Spleen (tissue), 7 donors: Measurements from ENCODE around the gene FIBP.

Experiments used
- POLR2A ChIP-seq, 3 donors: fragments of 450-650 bp; IDR thresholded peaks; one replicate each; pipeline ENCODE4 v1.5.1; 2017; ENCODE audit warnings: antibody characterized with exemption in 3 of 3, mild to moderate bottlenecking in 1 of 3
- TF ChIP-seq, protein P1 (sequence below), 11 experiments: fragments of 200-600 bp in 7 of 11; fragments of 450-650 bp in 4 of 11; sonication (generic) in 4 of 11; IDR thresholded peaks in 8 of 11; conservative IDR thresholded peaks in 3 of 11; 1 replicate in 7 of 11; 2 replicates in 4 of 11; pipeline versions ENCODE4 v1.4.0 to v1.8.0; 2016 to 2021; ENCODE audit warnings: antibody characterized with exemption in 11 of 11, inconsistent platforms in 4 of 11, mild to moderate bottlenecking in 1 of 11
- donor health status: DM: no; HTN: no; CAD: no; lungs with moderate emphysema.
- donor health status: DM: no; HTN: no; CAD: no.
- donor health status: DM: no; HTN: no; CAD: no.

DNA sequence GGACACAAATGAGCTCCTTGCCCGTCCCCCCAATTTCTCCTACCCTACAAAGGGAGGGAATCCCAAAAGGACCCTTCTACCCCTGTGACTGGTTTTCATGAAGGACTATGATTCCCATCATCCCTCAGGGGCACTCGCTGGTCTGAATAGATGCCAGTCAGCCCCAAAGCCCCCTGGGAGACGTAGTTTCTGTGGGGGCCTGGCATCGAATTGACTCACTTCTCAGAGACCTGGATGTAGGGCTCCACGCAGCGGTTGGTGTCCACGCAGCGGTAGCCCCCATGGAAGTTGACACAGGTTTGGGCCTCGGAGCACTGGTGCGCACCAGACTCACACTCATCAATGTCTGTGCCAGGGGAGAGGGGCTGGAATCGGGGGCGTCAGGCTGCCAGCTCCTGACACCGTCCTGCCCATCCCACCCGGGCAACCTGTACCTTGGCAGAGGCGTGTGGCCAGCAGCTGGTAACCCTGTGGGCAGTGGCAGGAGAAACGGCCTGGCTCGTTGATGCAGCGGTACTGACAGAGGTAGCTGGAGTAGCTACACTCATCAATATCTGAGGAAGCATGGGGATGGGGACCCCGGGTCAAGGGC lies 20.1 kb downstream of the FIBP start:
- TF ChIP-seq, protein P1, sequence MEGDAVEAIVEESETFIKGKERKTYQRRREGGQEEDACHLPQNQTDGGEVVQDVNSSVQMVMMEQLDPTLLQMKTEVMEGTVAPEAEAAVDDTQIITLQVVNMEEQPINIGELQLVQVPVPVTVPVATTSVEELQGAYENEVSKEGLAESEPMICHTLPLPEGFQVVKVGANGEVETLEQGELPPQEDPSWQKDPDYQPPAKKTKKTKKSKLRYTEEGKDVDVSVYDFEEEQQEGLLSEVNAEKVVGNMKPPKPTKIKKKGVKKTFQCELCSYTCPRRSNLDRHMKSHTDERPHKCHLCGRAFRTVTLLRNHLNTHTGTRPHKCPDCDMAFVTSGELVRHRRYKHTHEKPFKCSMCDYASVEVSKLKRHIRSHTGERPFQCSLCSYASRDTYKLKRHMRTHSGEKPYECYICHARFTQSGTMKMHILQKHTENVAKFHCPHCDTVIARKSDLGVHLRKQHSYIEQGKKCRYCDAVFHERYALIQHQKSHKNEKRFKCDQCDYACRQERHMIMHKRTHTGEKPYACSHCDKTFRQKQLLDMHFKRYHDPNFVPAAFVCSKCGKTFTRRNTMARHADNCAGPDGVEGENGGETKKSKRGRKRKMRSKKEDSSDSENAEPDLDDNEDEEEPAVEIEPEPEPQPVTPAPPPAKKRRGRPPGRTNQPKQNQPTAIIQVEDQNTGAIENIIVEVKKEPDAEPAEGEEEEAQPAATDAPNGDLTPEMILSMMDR (IDR thresholded peaks at IDR 0.05 in 8 of 11, conservative IDR thresholded peaks at IDR 0.05 in 3 of 11): no peak
- TF ChIP-seq POLR2A (IDR thresholded peaks at IDR 0.05): no peak
